ENCODE results near the gene YBX2. TPM values are rescaled to one million over a fixed set of nuclear protein-coding genes. Genes with fewer than 3 reads are reported as not detected.
"Not testable (repeated sequence)": the region's sequence is repeated elsewhere in the genome, so short reads cannot be mapped to it uniquely, and the experiment has no call there.

Gene YBX2
- 0.14 and 0.35 TPM in 2 replicates for total RNA-seq

DNA sequence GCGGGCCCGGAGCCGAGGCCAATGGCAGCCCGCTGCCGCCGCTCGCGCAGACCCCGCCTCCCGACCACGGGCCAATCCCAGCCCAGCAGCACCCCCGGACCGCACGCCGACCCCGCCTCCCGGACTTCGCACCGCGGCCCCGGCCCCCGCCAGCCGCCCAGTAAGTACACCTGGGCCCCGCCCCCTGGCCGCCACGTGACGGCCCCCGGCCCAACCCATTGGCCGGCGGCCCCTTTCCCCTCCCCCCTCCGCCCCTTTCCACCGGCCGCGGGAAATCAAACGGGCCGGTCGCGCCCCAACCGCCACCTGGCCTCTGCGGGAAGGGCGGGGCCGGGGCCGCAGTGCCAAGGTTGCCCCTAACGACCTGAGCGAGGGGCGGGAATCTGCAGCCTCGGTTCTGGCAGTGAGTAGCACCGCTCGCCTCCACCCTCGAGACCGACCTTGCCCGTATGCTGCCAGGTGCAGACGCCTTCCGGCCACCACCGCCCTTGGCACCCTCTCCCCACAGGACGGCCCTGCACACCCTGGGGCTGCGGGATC, at the start of gene YBX2:
YBX2 (minus strand) TSS at position 26 of the 540 bp plus-strand sequence. CDS start 139 bp downstream, outside the sequence.
- TF ChIP-seq, protein P1, sequence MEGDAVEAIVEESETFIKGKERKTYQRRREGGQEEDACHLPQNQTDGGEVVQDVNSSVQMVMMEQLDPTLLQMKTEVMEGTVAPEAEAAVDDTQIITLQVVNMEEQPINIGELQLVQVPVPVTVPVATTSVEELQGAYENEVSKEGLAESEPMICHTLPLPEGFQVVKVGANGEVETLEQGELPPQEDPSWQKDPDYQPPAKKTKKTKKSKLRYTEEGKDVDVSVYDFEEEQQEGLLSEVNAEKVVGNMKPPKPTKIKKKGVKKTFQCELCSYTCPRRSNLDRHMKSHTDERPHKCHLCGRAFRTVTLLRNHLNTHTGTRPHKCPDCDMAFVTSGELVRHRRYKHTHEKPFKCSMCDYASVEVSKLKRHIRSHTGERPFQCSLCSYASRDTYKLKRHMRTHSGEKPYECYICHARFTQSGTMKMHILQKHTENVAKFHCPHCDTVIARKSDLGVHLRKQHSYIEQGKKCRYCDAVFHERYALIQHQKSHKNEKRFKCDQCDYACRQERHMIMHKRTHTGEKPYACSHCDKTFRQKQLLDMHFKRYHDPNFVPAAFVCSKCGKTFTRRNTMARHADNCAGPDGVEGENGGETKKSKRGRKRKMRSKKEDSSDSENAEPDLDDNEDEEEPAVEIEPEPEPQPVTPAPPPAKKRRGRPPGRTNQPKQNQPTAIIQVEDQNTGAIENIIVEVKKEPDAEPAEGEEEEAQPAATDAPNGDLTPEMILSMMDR (conservative IDR thresholded peaks at IDR 0.05; ENCODE audit: low read depth, low read length), result no peak
- no peak for DNase-seq (ENCODE audit: low read depth)
- H3K4me3 ChIP-seq (ENCODE audit: low read depth, low read length), result peak within 1 kb of the TSS; percentile 40

DNA sequence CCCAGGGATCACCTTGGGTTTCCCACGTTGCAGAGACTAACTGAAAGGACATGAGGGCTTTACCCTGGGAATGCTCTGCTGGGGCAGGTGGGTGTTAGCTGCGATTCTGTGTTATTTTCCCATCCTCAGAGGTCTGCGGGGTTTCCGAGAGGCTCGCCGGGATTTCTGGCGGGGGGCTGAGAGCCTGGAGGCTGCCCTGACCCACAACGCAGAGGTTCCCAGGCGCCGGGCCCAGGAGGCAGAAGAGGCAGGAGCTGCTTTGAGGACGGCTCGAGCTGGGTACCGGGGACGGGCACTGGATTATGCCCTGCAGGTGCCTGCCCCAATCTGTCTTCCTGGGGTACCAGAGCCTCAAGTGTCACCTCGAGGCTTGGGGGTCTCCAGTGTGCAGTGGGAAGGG, 48.8 kb upstream of the YBX2 start:
- no peak for DNase-seq (ENCODE audit: low read depth)
- TF ChIP-seq, protein P1 (conservative IDR thresholded peaks at IDR 0.05; ENCODE audit: low read depth, low read length), result no peak
- H3K4me3 ChIP-seq (ENCODE audit: low read depth, low read length), result no peak overlapping the region

DNA sequence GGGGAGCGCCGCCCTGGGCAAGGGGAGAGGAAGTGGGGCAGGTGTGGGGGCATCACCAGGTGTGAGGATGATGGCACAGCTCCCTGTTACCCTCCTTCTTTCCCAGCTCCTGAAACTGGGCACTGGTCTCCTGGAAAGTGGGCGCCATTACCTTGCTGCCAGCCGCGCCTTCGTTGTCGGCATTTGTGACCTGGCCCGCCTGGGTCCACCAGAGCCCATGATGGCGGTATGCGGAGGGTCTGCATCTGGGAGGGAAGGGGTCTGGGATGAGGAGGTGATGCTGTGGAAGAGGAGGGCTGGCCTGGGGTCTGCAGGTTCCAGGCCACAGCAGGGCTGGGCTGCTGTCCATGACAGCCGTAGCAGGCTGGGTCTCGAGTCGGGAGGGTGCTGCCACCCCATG, 47.4 kb upstream of the YBX2 start:
- H3K4me3 ChIP-seq (ENCODE audit: low read depth, low read length), result no peak overlapping the region
- TF ChIP-seq, protein P1 (conservative IDR thresholded peaks at IDR 0.05; ENCODE audit: low read depth, low read length), result no peak
- no peak for DNase-seq (ENCODE audit: low read depth)

DNA sequence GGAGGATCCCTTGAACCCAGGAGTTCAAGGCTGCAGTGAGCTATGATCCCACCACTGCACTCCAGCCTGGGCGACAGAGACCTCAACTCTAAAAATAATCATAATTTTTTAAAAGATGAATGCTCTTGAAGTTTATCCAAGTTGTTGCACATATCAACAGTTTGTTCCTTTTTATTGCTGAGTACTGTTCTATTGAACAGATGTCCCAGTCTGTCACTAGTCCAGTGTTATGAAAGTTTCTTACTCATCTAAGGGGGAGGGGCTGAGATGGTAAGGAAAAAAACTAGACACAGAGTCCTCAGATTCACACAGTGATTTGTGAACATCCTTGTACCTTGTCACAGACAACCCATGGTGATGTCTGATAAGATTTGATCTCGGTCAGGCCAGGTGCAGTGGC, 45.7 kb upstream of the YBX2 start:
- H3K4me3 ChIP-seq (ENCODE audit: low read depth, low read length), result no peak overlapping the region
- TF ChIP-seq, protein P1 (conservative IDR thresholded peaks at IDR 0.05; ENCODE audit: low read depth, low read length), result no peak
- DNase-seq (ENCODE audit: low read depth), result no peak

DNA sequence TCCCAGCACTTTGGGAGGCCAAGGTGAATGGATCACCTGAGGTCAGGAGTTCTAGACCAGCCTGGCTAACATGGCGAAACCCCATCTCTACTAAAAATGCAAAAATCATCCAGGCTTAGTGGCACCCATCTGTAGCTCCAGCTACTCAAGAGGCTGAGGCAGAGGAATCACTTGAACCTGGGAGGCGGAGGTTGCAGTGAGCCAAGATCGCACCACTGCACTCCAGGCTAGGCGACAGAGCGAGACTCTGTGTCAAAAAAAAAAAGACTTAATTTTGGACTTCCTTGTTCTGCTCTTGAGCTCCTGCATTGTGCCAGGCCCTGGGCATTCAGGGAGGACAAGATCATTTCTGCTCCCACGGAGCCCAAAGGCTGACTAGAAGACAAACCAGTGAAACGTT, 43.2 kb upstream of the YBX2 start:
- H3K4me3 ChIP-seq (ENCODE audit: low read depth, low read length); DNase-seq (ENCODE audit: low read depth): not testable (repeated sequence)

DNA sequence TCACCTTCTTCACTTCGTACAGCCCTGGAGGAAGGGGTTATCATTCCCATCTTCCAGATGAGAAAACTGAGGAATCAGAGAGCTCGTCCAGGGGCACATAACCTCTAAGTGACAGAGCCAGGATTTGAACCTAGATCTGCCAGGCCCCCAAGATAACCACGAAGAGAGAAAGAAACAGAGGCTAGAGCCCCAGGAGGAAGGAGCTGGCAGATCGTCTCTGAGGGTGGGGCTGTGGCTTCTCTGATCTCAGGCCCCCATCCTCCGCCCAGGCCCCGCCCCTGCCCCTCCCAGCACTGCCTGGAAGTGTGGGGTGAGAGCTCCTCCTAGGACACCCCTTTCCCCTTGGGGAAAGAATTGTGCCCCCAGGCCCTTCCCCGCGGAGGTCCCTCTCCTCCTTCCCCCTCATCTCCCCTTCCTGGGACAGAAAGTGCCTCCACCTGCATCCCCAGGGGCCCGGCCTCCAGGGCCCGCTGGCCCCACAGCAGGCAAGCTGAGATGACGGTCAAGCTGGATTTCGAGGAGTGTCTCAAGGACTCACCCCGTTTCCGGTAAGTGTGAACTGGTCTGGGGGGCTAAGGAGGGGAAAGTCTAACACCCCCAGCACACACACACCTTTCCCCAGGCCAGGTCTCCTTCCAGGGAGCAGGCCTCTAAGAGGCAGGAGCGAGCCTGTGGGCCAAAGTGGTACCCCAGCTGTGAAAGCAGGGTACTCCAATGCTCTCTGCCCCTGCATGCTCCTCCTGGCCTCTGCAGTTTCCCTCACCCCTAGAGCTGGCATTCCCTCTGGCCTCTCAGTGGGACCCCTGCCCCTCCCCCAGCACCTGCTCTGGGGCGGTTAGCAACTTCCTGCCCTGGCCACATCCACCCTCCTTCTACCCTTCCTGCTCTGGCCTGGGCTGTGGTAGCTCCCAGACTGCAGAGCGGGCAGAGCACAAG, 42.1 kb upstream of the YBX2 start, which contains the start of gene ACAP1:
ACAP1 (plus strand) TSS at position 290 of the 936 bp plus-strand sequence; CDS start at position 496, 206 bp downstream.
- H3K4me3 ChIP-seq (ENCODE audit: low read depth, low read length), result no peak within 1 kb of the TSS
- no peak for DNase-seq (ENCODE audit: low read depth)
- TF ChIP-seq, protein P1 (conservative IDR thresholded peaks at IDR 0.05; ENCODE audit: low read depth, low read length), result no peak

DNA sequence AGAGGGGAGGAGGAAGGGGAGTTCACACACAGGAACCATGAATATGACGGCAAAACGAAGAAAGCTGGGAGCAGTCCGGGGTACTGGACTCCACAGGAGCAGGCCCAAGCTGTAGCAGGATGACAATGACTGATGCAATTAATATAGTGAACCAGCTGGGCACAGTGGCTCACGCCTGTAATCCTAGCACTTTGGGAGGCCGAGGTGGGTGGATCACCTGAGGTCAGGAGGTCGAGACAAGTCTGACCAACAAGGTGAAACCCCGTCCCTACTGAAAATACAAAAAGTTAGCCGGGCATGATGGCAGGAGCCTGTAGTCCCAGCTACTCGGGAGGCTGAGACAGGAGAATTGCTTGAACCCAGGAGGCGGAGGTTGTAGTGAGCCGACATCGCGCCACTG, 41.3 kb upstream of the YBX2 start:
- DNase-seq (ENCODE audit: low read depth); H3K4me3 ChIP-seq (ENCODE audit: low read depth, low read length): not testable (repeated sequence)
